Activated T-cell treated with anti-CD3 and anti-CD28 coated beads, Interleukin-2, amount 50 U/mL, for 24 hours (primary cell): ENCODE data around the gene MAN1C1.
"Not testable (repeated sequence)": the region's sequence is repeated elsewhere in the genome, so short reads cannot be mapped to it uniquely, and the experiment has no call there.

Source experiments
- DNase-seq: peaks from one replicate; pipeline ENCODE4 v3.0.0-alpha.2; 2020
- H3K27ac Mint-ChIP-seq: 2 replicates; pipeline ENCODE4 v1.8.0; 2020; ENCODE audit warnings: mild to moderate bottlenecking, mixed read lengths
- H3K27me3 Mint-ChIP-seq: 2 replicates; pipeline ENCODE4 v1.8.0; 2020; ENCODE audit warnings: mixed read lengths
- H3K36me3 Mint-ChIP-seq: 2 replicates; pipeline ENCODE4 v1.8.0; 2020; ENCODE audit warnings: low read depth, mixed read lengths
- H3K4me1 Mint-ChIP-seq: 2 replicates; pipeline ENCODE4 v1.8.0; 2020; ENCODE audit warnings: low read depth, mixed read lengths
- H3K4me3 Mint-ChIP-seq: 2 replicates; pipeline ENCODE4 v1.8.0; 2020; ENCODE audit warnings: mild to moderate bottlenecking, moderate library complexity, mixed read lengths
- H3K9me3 Mint-ChIP-seq: 2 replicates; pipeline ENCODE4 v1.8.0; 2020; ENCODE audit warnings: mixed read lengths

MAN1C1 gene

GRCh38 chr1:25628741-25629421 lies 12.3 kb downstream of the MAN1C1 start:
- H3K27me3 Mint-ChIP-seq = no peaks in the 10 kb centered on the region

GRCh38 chr1:25629836-25630235 lies 13.2 kb downstream of the MAN1C1 start:
- Mint-ChIP-seq H3K4me3 (peak overlapping the region; percentile 17), H3K4me1 (peaks cover 71% of the 10 kb centered on the region), H3K27me3 (no peaks in the 10 kb centered on the region), H3K9me3 (no peaks in the 10 kb centered on the region), H3K27ac (peak overlapping the region; percentile 49), H3K36me3 (peaks cover 3% of the 10 kb centered on the region)
- no peak for DNase-seq

More at GRCh38 chr1:25628741-25629421, 12.3 kb downstream of the MAN1C1 start:
- DNase-seq = no peak
- peaks cover 3% of the 10 kb centered on the region for H3K36me3 Mint-ChIP-seq
- peaks cover 73% of the 10 kb centered on the region for H3K4me1 Mint-ChIP-seq
- peak overlapping the region; percentile 49 for H3K27ac Mint-ChIP-seq
- peak overlapping the region; percentile 3 for H3K4me3 Mint-ChIP-seq
- H3K9me3 Mint-ChIP-seq = no peaks in the 10 kb centered on the region

DNA sequence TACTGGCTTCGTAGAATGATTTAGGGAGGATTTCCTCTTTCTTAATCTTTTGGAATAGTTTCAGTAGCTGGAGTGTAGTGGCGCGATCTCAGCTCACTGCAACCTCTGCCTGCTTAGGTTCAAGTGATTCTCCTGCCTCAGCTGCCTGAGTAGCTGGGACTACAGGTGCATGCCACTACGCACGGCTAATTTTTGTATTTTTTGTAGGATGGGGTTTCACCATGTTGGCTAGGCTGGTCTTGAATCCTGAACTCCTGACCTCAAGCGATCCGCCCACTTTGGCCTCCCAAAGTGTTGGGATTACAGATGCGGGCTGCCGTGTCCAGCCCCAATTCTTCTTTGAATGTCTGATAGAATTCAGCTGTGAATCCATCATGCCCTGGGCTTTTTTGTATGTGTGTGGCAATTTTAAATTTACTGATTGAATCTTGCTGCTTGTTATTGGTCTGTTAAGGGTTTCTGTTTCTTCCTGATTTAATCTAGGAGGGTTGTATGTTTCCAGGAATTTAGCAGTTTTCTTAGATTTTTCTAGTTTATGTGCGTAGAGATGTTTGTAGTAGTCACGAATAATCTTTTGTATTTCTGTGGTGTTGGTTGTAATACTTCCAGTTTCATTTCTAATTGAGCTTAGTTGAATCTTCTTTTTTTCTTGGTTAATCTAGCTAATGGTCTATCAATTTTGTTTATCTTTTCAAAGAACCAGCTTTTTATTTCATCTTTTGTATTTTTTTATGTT lies 15.3 kb downstream of the MAN1C1 start:
- Mint-ChIP-seq H3K27me3 (no peaks in the 10 kb centered on the region), H3K9me3 (peaks cover 5% of the 10 kb centered on the region), H3K4me1 (peaks cover 75% of the 10 kb centered on the region), H3K27ac (peak overlapping the region; percentile 84), H3K36me3 (peaks cover 10% of the 10 kb centered on the region), H3K4me3 (peak overlapping the region; percentile 80)
- DNase-seq = peak; percentile 36

DNA sequence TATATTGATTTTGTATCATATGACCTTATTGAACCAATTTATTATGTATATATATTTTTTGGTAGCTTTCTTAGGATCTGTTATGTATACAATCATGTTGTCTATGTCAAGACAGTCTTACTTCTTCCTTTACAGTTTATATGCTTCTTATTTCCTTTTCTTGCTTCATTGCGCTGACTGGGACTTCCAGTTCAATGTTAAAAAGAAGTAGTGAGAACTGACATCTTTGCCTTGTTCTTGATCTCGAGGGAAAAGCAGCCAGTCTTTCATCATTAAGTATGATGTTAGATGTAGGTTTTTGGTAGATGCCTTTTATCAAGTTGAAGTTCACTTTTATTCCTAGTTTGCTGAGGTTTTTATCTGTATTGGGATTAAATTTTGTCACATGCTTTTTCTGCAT lies 17.5 kb downstream of the MAN1C1 start:
- Mint-ChIP-seq H3K36me3 (peaks cover 16% of the 10 kb centered on the region), H3K4me1 (peaks cover 75% of the 10 kb centered on the region), H3K9me3 (peaks cover 7% of the 10 kb centered on the region), H3K27ac (peak overlapping the region; percentile 51), H3K4me3 (peak overlapping the region; percentile 19), H3K27me3 (no peaks in the 10 kb centered on the region)
- DNase-seq = no peak

GRCh38 chr1:25634896-25635295 lies 18.3 kb downstream of the MAN1C1 start:
- Mint-ChIP-seq H3K9me3 (peaks cover 7% of the 10 kb centered on the region), H3K4me1 (peaks cover 73% of the 10 kb centered on the region), H3K36me3 (peaks cover 18% of the 10 kb centered on the region), H3K4me3 (no peak overlapping the region), H3K27ac (no peak overlapping the region), H3K27me3 (no peaks in the 10 kb centered on the region)
- no peak for DNase-seq

DNA sequence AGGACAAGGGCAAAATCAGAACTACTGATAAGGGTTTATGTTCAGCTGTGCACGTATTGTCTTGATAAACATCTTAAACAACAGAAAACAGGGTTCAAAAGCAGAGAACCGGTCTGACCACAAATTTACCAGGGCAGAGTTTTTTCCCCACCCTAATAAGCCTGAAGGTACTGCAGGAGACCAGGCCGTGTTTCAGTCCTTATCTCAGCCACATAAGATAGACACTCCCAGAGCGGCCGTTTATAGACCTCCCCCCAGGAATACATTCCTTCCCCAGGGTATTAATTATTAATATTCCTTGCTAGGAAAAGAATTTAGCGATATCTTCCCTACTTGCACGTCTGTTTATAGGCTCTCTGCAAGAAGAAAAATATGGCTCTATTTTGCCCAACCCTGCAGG lies 19.6 kb downstream of the MAN1C1 start:
- not testable (repeated sequence) for H3K9me3 Mint-ChIP-seq, H3K27me3 Mint-ChIP-seq, H3K27ac Mint-ChIP-seq, H3K4me3 Mint-ChIP-seq
- H3K36me3 Mint-ChIP-seq = peaks cover 18% of the 10 kb centered on the region
- DNase-seq = peak; percentile 14
- peaks cover 71% of the 10 kb centered on the region for H3K4me1 Mint-ChIP-seq

GRCh38 chr1:25640646-25641328 lies 24.2 kb downstream of the MAN1C1 start:
- peaks cover 70% of the 10 kb centered on the region for H3K4me1 Mint-ChIP-seq
- H3K4me3 Mint-ChIP-seq = peak overlapping the region; percentile 6
- H3K9me3 Mint-ChIP-seq = peaks cover 6% of the 10 kb centered on the region
- no peaks in the 10 kb centered on the region for H3K27me3 Mint-ChIP-seq
- H3K36me3 Mint-ChIP-seq = peaks cover 21% of the 10 kb centered on the region
- DNase-seq = peak; percentile 22
- no peak overlapping the region for H3K27ac Mint-ChIP-seq

DNA sequence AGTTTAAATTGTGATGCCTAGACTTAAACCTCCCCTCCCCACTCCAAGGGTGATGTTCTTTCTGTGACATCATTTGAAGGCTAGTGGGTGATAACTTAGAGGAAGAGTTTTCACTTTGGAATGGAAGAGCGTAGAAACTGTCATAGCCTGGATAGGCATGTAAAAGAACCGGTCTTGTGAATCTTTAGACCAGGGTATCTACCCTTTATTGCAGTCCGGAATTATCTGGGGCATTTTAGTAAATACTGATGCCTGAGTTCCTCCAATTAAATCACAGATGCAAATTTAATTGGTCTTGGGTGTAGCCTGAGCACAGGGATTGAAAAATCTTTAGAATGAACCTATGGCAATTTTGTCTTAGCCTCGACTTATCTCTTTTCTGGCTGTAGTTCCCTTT lies 24.7 kb downstream of the MAN1C1 start:
- Mint-ChIP-seq H3K4me1 (peaks cover 67% of the 10 kb centered on the region), H3K27me3 (no peaks in the 10 kb centered on the region), H3K36me3 (peaks cover 16% of the 10 kb centered on the region), H3K4me3 (peak overlapping the region; percentile 6), H3K9me3 (peaks cover 3% of the 10 kb centered on the region), H3K27ac (no peak overlapping the region)
- DNase-seq = no peak

DNA sequence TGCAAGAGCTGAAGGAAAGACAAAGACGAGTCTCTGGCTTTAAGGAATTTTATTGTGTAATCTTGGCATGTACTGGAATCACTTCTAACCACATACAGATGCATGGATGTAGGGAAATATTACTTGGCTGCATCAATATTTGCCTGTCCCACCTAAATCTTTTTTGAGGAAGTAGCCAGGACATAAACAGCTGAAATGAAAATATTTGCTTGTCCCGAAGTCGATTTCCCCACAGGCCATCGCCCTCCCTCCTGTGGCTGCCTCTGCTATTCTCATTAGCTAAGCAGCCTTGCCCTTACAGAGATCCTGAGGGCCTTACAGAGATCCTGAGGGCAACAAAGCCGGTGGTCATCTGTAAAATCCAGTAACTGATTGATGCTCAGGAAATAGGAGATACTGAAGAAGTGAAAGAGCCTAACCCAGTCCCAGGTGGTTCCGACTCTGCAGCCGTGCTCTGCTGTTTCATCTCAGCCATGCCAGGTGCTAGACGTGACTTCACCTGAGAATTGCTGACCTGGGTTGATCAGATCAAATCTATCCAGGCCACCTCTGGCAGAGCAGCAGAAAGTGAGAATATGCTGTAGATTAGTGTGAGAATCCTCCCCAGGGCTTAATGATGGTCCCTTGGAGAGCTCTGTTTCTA lies 25.5 kb downstream of the MAN1C1 start:
- Mint-ChIP-seq H3K36me3 (peaks cover 16% of the 10 kb centered on the region), H3K27me3 (no peaks in the 10 kb centered on the region), H3K27ac (peak overlapping the region; percentile 15), H3K4me1 (peaks cover 74% of the 10 kb centered on the region), H3K4me3 (peak overlapping the region; percentile 54), H3K9me3 (peaks cover 3% of the 10 kb centered on the region)
- peak; percentile 47 for DNase-seq

DNA sequence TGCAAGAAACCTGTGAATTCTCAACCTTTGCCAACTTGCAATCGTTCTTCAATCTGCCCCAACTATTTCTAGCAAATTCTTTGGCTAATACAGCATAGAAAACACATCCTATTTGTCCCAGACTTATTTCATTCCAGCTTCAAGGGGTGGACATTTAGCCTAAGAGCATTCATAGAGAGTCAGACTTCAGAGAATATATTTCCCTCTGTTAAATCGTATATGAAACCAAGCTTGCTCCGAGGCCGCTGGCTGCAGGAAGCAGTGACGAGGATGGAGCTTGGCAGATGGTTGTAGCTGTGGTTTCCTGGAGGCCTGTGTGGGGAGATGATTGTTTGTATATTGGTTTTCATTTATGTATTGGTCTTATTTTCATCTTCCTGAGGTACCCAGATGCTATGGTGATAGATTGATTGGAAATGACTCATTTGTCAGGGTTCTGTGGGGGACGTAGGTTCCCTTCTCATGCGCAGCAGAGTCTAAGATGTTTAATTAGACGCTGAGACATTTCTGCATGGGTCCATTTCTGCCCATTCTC lies 26.1 kb downstream of the MAN1C1 start:
- Mint-ChIP-seq H3K27me3 (no peaks in the 10 kb centered on the region), H3K4me1 (peaks cover 76% of the 10 kb centered on the region), H3K36me3 (peaks cover 13% of the 10 kb centered on the region), H3K27ac (peak overlapping the region; percentile 22), H3K4me3 (peak overlapping the region; percentile 54), H3K9me3 (no peaks in the 10 kb centered on the region)
- peak; percentile 55 for DNase-seq

DNA sequence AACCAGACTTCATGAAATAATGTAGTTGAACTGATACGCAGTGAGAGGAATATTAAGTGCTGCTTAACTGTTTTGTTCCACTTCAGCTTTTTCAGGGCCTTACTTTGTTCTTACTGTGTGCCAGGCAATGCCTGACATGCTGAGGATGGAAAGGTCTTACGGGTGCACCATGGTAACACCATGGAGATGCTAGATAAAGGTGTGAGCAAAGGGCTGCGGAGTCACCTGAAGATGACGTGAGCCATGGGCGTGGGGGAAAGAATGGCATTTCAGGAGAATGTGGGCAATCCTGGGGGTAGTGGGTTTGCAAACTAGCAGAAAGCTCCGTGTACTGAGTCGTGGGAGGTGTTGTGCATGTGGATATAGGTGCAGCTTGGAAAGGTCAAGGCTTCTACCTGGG lies 27.3 kb downstream of the MAN1C1 start:
- no peak overlapping the region for H3K27ac Mint-ChIP-seq

GRCh38 chr1:25644962-25645361 lies 28.4 kb downstream of the MAN1C1 start:
- Mint-ChIP-seq H3K36me3 (peaks cover 8% of the 10 kb centered on the region), H3K27me3 (no peaks in the 10 kb centered on the region), H3K9me3 (no peaks in the 10 kb centered on the region), H3K4me1 (peaks cover 76% of the 10 kb centered on the region), H3K4me3 (no peak overlapping the region), H3K27ac (no peak overlapping the region)
- peak; percentile 25 for DNase-seq

More for the DNA sequence above, 27.3 kb downstream of the MAN1C1 start:
- peak; percentile 31 for DNase-seq
- H3K4me3 Mint-ChIP-seq = peak overlapping the region; percentile 1
- H3K36me3 Mint-ChIP-seq = peaks cover 10% of the 10 kb centered on the region
- H3K4me1 Mint-ChIP-seq = peaks cover 78% of the 10 kb centered on the region
- H3K27me3 Mint-ChIP-seq = no peaks in the 10 kb centered on the region
- no peaks in the 10 kb centered on the region for H3K9me3 Mint-ChIP-seq

DNA sequence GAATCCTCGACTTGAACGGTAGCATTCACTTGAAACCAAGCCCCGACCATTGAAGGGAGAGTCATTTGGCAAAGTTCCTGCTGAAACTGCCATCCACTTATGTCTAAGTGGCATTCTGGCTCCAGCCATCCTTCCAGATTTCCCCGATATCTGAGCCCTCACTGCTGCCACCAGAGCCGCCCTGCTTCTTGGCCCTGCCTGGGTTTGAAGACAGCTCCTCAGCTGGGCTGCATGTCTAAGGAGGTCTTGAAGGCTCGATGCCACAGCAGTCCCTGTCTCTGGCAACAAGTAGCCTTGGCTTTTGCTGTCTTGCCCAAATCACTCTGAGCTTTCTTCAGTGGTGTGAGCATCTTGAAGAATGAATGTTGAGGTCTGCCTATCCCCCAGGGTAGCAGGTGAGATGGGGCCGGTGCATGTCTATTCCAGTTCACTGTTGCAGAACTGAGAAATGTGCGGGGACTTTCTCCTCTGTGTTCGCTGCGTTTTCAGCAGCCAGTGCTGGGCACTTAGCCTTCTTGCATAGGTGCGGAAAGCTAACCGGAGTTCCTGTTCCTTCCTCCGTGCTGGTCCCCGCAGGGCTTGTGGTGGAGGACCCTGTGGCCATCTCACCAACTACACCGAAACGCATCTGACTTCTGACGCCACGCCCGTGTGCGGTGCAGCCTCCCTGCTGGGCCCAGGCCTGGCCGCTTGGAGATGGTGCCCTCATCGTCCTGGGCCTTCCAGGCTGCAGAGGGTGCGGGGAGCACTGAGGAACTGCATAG lies 29.2 kb downstream of the MAN1C1 start:
- Mint-ChIP-seq H3K4me1 (peaks cover 72% of the 10 kb centered on the region), H3K4me3 (no peak overlapping the region), H3K27ac (no peak overlapping the region), H3K36me3 (peaks cover 8% of the 10 kb centered on the region), H3K9me3 (no peaks in the 10 kb centered on the region), H3K27me3 (no peaks in the 10 kb centered on the region)
- DNase-seq = peak; percentile 27
